HepG2 (cell line): ENCODE results near the gene USP32. TPM values are rescaled to one million over a fixed set of nuclear protein-coding genes. Genes with fewer than 3 reads are reported as not detected.
A peak's percentile ranks its signal among the peaks of the same experiment; 100 is the strongest.
"Not testable (repeated sequence)": the region's sequence is repeated elsewhere in the genome, so short reads cannot be mapped to it uniquely, and the experiment has no call there.

Experiments
- ATAC-seq: fragments of 200-7000 bp; cut with Tn5 transposase; 3 replicates; pipeline ENCODE4 v1.9.1; 2020; ENCODE audit warnings: mild to moderate bottlenecking, moderate library complexity
- BruUV-seq: library from RNA; stranded (reverse); fragments of 400-500 nt; replicated peaks from 2 replicates; lab custom pipeline; 2021; lab: Mats Ljungman, UMichigan
- CTCF ChIA-PET: fragments of 300-600 bp; formaldehyde crosslinking; extraction: SDS; loops from one replicate; lab custom pipeline; 2021; ENCODE audit warnings: low total read pairs, inconsistent platforms, low intra/inter-chr PET ratio; lab: Yijun Ruan, JAX
- POLR2A ChIA-PET: fragments of 350-600 bp; sonication (Branson Sonifier 250); formaldehyde crosslinking; loops from one replicate; lab custom pipeline; 2020; ENCODE audit warnings: antibody characterized with exemption, inconsistent platforms; lab: Yijun Ruan, JAX
- DNase-seq: peaks from one replicate; pipeline ENCODE4 v3.0.0-alpha.2; 2015; ENCODE audit warnings: low spot score
- FAIRE-seq: peaks from 3 replicates; lab custom pipeline; 2011; peaks lifted over from hg19 to GRCh38; lab: Jason Lieb, UNC
- H2AFZ ChIP-seq: one replicate; pipeline ENCODE4 v1.6.1; 2011; ENCODE audit warnings: low read length, inconsistent platforms
- H3K27ac ChIP-seq: fragments of 300-600 bp; 3 replicates; pipeline ENCODE4 v1.8.0; 2011; ENCODE audit warnings: mixed run types, mild to moderate bottlenecking, mixed read lengths, low read length, inconsistent platforms; ENCODE audit not compliant: insufficient read depth; ENCODE audit errors: extremely low read length
- H3K27me3 ChIP-seq, 2 experiments: fragments of 200-600 bp in 1 of 2; 2 replicates in 1 of 2; 3 replicates in 1 of 2; pipeline versions ENCODE4 v1.6.0 to v1.8.0; 2011; ENCODE audit warnings: low read length in 2 of 2, mild to moderate bottlenecking in 2 of 2, moderate library complexity in 2 of 2, inconsistent platforms in 1 of 2; ENCODE audit not compliant: insufficient read depth in 2 of 2, control insufficient read depth in 1 of 2
- H3K36me3 ChIP-seq, 2 experiments: fragments of 200-600 bp in 1 of 2; replicated peaks in 1 of 2; 2 replicates in 1 of 2; 3 replicates in 1 of 2; pipeline versions ENCODE4 v1.5.1 to v1.8.0; 2011; ENCODE audit warnings: low read length in 2 of 2, inconsistent platforms in 1 of 2; ENCODE audit not compliant: insufficient read depth in 2 of 2, control insufficient read depth in 1 of 2
- H3K4me1 ChIP-seq: 2 replicates; pipeline ENCODE4 v1.5.1; 2012; ENCODE audit warnings: low read length, inconsistent platforms; ENCODE audit not compliant: insufficient read depth
- H3K4me2 ChIP-seq: 2 replicates; pipeline ENCODE4 v1.6.0; 2011; ENCODE audit warnings: low read depth, low read length, inconsistent platforms
- H3K4me3 ChIP-seq, 3 experiments: fragments of 200-600 bp in 1 of 3; sonication (generic), shearing (Covaris generic) in 1 of 3; replicated peaks in 1 of 3; 2 replicates each; pipeline ENCODE4 v1.5.1; 2011 to 2016; ENCODE audit warnings: low read length in 3 of 3, inconsistent platforms in 2 of 3, low read depth in 2 of 3, mild to moderate bottlenecking in 2 of 3, control low read depth in 1 of 3, mixed read lengths in 1 of 3; ENCODE audit not compliant: insufficient read depth in 1 of 3
- H3K79me2 ChIP-seq: one replicate; pipeline ENCODE4 v1.6.1; 2011; ENCODE audit warnings: low read length, inconsistent platforms; ENCODE audit not compliant: insufficient read depth
- H3K9ac ChIP-seq: 2 replicates; pipeline ENCODE4 v1.6.0; 2011; ENCODE audit warnings: mild to moderate bottlenecking, low read depth, low read length, inconsistent platforms; ENCODE audit not compliant: insufficient read depth
- H3K9me3 ChIP-seq: 2 replicates; pipeline ENCODE4 v1.5.1; 2012; ENCODE audit warnings: mild to moderate bottlenecking, low read length
- H4K20me1 ChIP-seq: 2 replicates; pipeline ENCODE4 v1.6.0; 2011; ENCODE audit warnings: inconsistent platforms, mild to moderate bottlenecking, low read length, moderate library complexity; ENCODE audit not compliant: insufficient read depth
- ARID5B ChIP-seq: IDR thresholded peaks from 2 replicates; pipeline ENCODE4 v1.4.0; 2020; ENCODE audit warnings: mild to moderate bottlenecking, missing genetic modification reagents
- HDAC1 ChIP-seq: sonication (generic); formaldehyde crosslinking; IDR thresholded peaks from 2 replicates; pipeline ENCODE4 v1.5.1; 2020; ENCODE audit warnings: mild to moderate bottlenecking, missing genetic modification reagents
- RARA ChIP-seq: IDR thresholded peaks from 2 replicates; pipeline ENCODE4 v1.6.1; 2016; ENCODE audit warnings: missing genetic modification reagents, missing compliant biosample characterization
- RXRB ChIP-seq: IDR thresholded peaks from 2 replicates; pipeline ENCODE4 v1.6.1; 2016; ENCODE audit warnings: borderline replicate concordance, missing genetic modification reagents, missing compliant biosample characterization
- SOX13 ChIP-seq, 3 experiments: fragments of 450-650 bp in 1 of 3; sonication (generic) in 1 of 3; formaldehyde crosslinking in 1 of 3; IDR thresholded peaks in 2 of 3; conservative IDR thresholded peaks in 1 of 3; 2 replicates each; pipeline versions ENCODE4 v1.5.0 to v1.6.1; 2016 to 2020; ENCODE audit warnings: antibody characterized with exemption in 1 of 3, mild to moderate bottlenecking in 1 of 3, missing compliant biosample characterization in 1 of 3, missing genetic modification reagents in 1 of 3, moderate library complexity in 1 of 3
- TCF7 ChIP-seq: sonication (generic); IDR thresholded peaks from 2 replicates; pipeline ENCODE4 v1.6.1; 2016; ENCODE audit warnings: antibody characterized with exemption, low read depth
- ZMYM4 ChIP-seq: sonication (generic); formaldehyde crosslinking; IDR thresholded peaks from 2 replicates; pipeline ENCODE4 v1.8.1; 2023; ENCODE audit warnings: mild to moderate bottlenecking, missing genetic modification reagents
- ZNF263 ChIP-seq: sonication (generic); formaldehyde crosslinking; IDR thresholded peaks from 2 replicates; pipeline ENCODE4 v1.4.0; 2020; ENCODE audit warnings: missing genetic modification reagents
- ZNF564 ChIP-seq: sonication (generic); formaldehyde crosslinking; IDR thresholded peaks from 2 replicates; pipeline ENCODE4 v1.8.1; 2023; ENCODE audit warnings: mild to moderate bottlenecking, missing genetic modification reagents
- ZNF766 ChIP-seq: sonication (generic); formaldehyde crosslinking; IDR thresholded peaks from 2 replicates; pipeline ENCODE4 v1.5.0; 2020; ENCODE audit warnings: missing genetic modification reagents, borderline replicate concordance
- whole genome bisulfite sequencing: methylation state at CpG from one replicate; pipeline ENCODE4 v1.1.6; 2017; ENCODE audit warnings: low lambda C conversion rate; 5-methylcytosine and 5-hydroxymethylcytosine counted together
- in situ Hi-C: cut with HindIII; loops from 2 replicates; pipeline ENCODE4 v1.10.0; 2017; ENCODE audit warnings: low pct_unique_long_range_greater_than_20kb; ENCODE audit not compliant: extremely low pct_ligation_motif_present
- intact Hi-C: fragments of 100-400 bp; cut with micrococcal nuclease; formaldehyde crosslinking; loops from one replicate; pipeline ENCODE4 v1.10.0; 2022; ENCODE audit not compliant: unreplicated experiment
- polyA plus RNA-seq, 8 experiments: library from polyadenylated mRNA; depleted of rRNA in 3 of 8; stranded (reverse) in 7 of 8; unstranded in 1 of 8; fragments of >200 nt; fragmentation: Illumina TruSeq in 4 of 8; extraction: Trizol in 4 of 8; gene quantifications; 2 replicates each; pipeline versions ENCODE4 v1.2.1 to v1.2.3, GENCODE V29; 2011 to 2016; ENCODE audit warnings: low read depth in 4 of 8, missing spikeins in 1 of 8, mixed read lengths in 1 of 8; ENCODE audit not compliant: insufficient read depth in 1 of 8
- total RNA-seq, 5 experiments: library from RNA; depleted of rRNA; stranded (reverse); fragments of >200 nt; fragmentation: Illumina TruSeq; extraction: Trizol; gene quantifications; 2 replicates each; pipeline ENCODE4 v1.2.3, GENCODE V29; 2016; ENCODE audit warnings: low read depth in 1 of 5
- TF ChIP-seq, protein P1 (sequence below): IDR thresholded peaks from 2 replicates; pipeline ENCODE4 v1.6.1; 2016; ENCODE audit warnings: low read depth

Gene USP32
- total and polyA plus RNA-seq, 2 of the 13 experiments (the other 11 are each of a cell fraction or from before 2014, with no cell fraction given): 24.9 to 39.9 TPM

- H3K9me3 ChIP-seq, H4K20me1 ChIP-seq, H3K4me1 ChIP-seq, CTCF ChIA-PET, H3K4me2 ChIP-seq, in situ Hi-C loops, H3K27me3 ChIP-seq, ATAC-seq, POLR2A ChIA-PET, H3K79me2 ChIP-seq, BruUV-seq, H3K4me3 ChIP-seq, H3K27ac ChIP-seq, FAIRE-seq, H3K9ac ChIP-seq, H2AFZ ChIP-seq, intact Hi-C loops, DNase-seq: not testable (repeated sequence)
- 97% methylated on average over 3 of the region's 3 CpGs for WGBS
- H3K36me3 ChIP-seq: peaks cover 4 to 48% of the 10 kb centered on the region in 2 experiments; a peak in 4 of 5 replicates
These were observed 198.9 kb downstream of the USP32 start for GRCh38 chr17:60193032-60193431.

GRCh38 chr17:60190032-60190431 is 201.9 kb downstream of the USP32 start:
- H3K27ac ChIP-seq; DNase-seq; H3K4me1 ChIP-seq; H4K20me1 ChIP-seq; H3K9ac ChIP-seq; in situ Hi-C loops; H3K27me3 ChIP-seq; intact Hi-C loops; H3K79me2 ChIP-seq; POLR2A ChIA-PET; BruUV-seq; H3K4me3 ChIP-seq; H3K4me2 ChIP-seq; H3K9me3 ChIP-seq; CTCF ChIA-PET; H2AFZ ChIP-seq; TF ChIP-seq SOX13 (IDR thresholded peaks at IDR 0.05): not testable (repeated sequence)
- FAIRE-seq (peak; percentile 12), ATAC-seq (peak; percentile 30; the same call in 1 of the 3 replicates)
- 72% methylated on average over 4 of the region's 4 CpGs for WGBS
- TF ChIP-seq ZNF766 (CRISPR knock-in tag) (peak; percentile 100), ZNF564 (CRISPR knock-in tag) (peak; percentile 95; the same call in 1 of the 2 replicates), SOX13 (CRISPR knock-in tag; conservative IDR thresholded peaks at IDR 0.05 in 1 of 2, IDR thresholded peaks at IDR 0.05 in 1 of 2) (peak in 1 of 2 experiments; percentile 40; a peak in 2 of 4 replicates), RARA (CRISPR knock-in tag) (peak; percentile 34; the same call in 1 of the 2 replicates), ZMYM4 (0 out of 2 replicates have a peak, but pooled peaks have one; percentile 17), HDAC1 (0 out of 2 replicates have a peak, but pooled peaks have one; percentile 19), ARID5B (peak; percentile 28; the same call in 1 of the 2 replicates), RXRB (CRISPR knock-in tag) (0 out of 2 replicates have a peak, but pooled peaks have one; percentile 11), TCF7 (peak; percentile 54; the same call in 1 of the 2 replicates), ZNF263 (peak; percentile 55; the same call in 1 of the 2 replicates)
- TF ChIP-seq, protein P1, sequence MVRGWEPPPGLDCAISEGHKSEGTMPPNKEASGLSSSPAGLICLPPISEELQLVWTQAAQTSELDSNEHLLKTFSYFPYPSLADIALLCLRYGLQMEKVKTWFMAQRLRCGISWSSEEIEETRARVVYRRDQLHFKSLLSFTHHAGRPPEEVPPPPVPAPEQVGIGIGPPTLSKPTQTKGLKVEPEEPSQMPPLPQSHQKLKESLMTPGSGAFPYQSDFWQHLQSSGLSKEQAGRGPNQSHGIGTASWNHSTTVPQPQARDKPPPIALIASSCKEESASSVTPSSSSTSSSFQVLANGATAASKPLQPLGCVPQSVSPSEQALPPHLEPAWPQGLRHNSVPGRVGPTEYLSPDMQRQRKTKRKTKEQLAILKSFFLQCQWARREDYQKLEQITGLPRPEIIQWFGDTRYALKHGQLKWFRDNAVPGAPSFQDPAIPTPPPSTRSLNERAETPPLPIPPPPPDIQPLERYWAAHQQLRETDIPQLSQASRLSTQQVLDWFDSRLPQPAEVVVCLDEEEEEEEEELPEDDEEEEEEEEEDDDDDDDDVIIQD (CRISPR knock-in tag): peak; percentile 40; the same call in 1 of the 2 replicates
- H3K36me3 ChIP-seq: peaks cover 11 to 51% of the 10 kb centered on the region in 2 experiments
